Transverse colon (tissue), 4 donors: ENCODE data around the gene FDXR.

Experiments used
- POLR2A ChIP-seq: fragments of 450-650 bp; IDR thresholded peaks from one replicate; pipeline ENCODE4 v1.6.1; 2016; ENCODE audit warnings: antibody characterized with exemption, mild to moderate bottlenecking, moderate library complexity
- POLR2AphosphoS5 ChIP-seq, 3 donors: sonication (generic); formaldehyde crosslinking; IDR thresholded peaks; one replicate each; pipeline ENCODE4 v1.6.1; 2016; ENCODE audit warnings: antibody characterized with exemption in 3 of 3
- TF ChIP-seq, protein P1 (sequence below), 5 experiments: fragments of 200-600 bp in 3 of 5; fragments of 450-650 bp in 2 of 5; sonication (generic) in 3 of 5; IDR thresholded peaks; 1 replicate in 2 of 5; 2 replicates in 3 of 5; pipeline ENCODE4 v1.5.1; 2016 to 2017; ENCODE audit warnings: antibody characterized with exemption in 5 of 5, inconsistent platforms in 3 of 5, mild to moderate bottlenecking in 2 of 5, moderate library complexity in 1 of 5

DNA sequence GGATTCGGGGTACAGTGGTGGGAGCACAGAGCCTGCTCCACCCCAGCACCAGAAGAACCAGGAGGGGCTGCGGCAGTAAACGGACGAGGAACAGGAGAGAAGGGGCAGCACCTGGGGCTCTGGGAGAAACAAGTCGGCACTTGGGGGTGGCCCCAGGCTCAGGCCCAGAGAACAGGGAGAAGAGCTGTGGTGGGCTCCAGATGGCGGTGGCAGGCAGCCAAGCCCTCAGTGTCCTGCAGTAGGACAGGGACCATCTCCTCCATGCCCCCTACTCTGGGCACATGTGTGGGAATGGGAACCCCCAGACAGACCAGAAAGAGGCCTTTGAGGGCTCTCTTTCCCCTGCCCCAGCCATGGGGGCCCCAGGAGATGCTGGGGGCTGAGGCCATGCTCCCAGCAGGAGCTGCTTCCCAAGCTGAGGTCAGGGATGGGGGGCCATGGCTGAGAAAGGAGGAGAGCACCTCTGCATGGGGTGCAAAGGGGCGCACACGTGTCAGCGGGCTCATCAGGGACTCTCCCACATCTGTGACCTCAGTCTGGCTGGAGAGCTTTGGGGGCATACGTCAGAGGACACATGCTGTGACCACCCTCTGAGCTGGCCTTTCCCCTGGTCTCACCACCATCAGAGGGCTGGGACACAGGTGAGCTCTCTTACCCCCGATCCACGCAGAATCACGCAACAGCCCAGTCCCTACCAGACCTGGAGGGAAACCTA lies 43.5 kb upstream of the FDXR start:
- TF ChIP-seq, protein P1, sequence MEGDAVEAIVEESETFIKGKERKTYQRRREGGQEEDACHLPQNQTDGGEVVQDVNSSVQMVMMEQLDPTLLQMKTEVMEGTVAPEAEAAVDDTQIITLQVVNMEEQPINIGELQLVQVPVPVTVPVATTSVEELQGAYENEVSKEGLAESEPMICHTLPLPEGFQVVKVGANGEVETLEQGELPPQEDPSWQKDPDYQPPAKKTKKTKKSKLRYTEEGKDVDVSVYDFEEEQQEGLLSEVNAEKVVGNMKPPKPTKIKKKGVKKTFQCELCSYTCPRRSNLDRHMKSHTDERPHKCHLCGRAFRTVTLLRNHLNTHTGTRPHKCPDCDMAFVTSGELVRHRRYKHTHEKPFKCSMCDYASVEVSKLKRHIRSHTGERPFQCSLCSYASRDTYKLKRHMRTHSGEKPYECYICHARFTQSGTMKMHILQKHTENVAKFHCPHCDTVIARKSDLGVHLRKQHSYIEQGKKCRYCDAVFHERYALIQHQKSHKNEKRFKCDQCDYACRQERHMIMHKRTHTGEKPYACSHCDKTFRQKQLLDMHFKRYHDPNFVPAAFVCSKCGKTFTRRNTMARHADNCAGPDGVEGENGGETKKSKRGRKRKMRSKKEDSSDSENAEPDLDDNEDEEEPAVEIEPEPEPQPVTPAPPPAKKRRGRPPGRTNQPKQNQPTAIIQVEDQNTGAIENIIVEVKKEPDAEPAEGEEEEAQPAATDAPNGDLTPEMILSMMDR (IDR thresholded peaks at IDR 0.05), result no peak
- TF ChIP-seq POLR2AphosphoS5 (IDR thresholded peaks at IDR 0.05) (no peak), POLR2A (no peak)
